Measurements from ENCODE around the gene ENGASE.

ENGASE gene

DNA sequence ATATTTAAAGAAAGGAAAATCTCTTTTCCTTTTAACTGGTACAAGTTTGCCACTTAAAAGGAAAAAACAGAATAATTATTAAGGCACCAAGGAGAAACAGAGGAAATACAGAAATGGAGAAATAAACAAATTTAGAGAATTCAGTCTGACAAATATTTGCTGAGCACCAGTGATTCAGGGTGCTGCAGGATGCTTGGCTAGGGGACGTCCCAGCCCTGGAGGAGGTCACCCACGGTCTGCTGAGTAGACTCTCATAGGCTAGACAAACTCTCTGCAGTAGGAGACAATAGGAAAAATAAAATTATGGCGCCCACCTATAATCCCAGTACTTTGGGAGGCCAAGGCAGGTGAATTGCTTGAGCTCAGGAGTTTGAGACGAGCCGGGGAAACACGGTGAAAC is 34.7 kb upstream of the ENGASE start:
- DNase-seq: no peak

DNA sequence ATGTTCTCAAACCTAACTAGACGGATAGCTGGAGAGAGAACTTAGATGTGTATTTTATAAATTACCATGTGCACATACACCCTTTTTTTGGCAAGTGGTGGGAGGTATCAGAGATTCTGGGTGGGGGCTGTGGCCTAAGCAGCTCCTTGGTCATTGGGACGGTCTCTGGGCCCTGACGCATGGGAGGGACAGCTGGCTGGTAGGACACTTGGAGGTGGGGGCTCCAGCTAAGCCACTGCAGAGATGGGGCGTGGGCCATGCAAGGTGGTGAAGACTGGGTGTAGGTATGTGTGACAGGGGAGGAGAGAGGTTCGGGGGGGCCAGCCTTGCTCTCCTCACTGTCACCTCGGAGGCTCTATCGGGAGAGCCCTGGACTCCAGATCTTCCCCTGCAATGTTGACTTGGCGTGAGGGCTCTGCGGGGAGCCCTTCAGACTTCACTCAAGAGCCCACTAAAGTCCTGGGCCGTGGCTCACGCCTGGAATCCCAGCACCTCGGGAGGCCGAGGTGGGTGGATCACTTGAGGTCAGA is 33.5 kb upstream of the ENGASE start:
- no peak for DNase-seq

DNA sequence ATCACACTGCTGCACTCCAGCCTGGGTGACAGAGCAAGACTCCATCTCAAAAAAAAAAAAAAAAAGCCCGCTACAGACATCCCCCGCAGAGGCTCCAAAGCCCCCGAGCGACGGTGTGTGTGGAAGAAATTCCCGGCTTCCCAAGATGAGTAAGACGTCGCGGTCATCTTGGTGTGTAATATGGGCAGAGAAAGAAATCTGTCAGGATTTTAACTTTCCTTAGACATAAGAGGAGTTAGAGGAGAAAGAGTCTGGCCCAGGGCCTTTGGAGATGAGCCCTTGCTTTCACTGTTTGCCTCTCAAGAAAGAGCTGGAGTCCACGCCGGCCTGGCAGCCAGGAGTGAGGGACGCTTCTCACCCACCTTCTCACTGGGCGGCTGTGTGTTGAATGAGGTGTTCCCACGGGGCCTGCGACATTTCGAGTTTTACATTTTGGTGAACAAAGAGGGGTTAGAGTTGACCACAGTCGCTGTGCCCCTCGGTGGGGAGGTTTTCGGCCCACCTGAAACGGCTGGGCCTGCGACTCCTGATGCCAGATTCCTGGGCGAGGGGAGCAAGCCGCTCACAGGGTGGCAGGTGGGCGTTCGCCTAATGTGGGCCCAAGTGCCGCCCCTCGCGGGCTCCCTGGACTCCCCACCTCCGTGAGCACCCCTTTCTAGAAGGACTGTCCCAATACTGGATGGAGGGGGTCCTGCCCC is 32.8 kb upstream of the ENGASE start:
- DNase-seq: no peak

DNA sequence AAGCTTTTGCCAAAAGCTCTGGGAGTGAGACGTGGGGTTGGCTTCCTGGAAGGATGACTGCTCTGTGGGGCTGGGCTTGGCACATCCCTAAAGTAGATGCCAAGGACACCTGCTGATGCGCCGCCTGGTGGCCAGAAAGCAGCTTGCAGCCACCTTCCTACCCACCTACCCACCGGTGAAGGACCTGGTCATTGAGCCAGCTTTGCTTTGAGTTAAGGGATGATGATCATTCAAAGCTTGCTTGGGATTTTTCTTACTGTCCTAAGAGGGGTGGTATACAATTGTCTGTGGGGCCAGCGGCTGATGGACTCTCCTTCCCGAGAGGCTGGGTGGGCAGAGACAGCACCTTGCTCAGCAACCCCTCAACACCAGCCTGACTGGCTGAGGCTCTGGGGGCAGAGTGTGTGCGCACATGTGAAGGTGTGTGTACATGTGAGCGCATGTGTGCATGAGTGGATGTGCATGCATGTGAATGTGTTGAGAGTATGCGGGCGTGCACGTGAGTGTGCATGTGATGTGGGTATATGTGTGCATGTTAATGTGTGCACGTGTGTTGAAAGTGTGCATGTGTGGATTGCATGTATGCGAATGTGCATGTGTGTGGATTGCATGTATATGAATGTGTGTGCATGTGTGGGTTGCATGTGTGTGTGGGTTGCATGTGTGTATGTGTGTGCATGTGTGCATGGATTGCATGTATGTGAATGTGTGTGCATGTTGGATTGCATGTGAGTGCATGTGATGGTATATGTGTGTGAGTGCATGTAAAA is 32.0 kb upstream of the ENGASE start:
- peak; percentile 53 for DNase-seq

DNA sequence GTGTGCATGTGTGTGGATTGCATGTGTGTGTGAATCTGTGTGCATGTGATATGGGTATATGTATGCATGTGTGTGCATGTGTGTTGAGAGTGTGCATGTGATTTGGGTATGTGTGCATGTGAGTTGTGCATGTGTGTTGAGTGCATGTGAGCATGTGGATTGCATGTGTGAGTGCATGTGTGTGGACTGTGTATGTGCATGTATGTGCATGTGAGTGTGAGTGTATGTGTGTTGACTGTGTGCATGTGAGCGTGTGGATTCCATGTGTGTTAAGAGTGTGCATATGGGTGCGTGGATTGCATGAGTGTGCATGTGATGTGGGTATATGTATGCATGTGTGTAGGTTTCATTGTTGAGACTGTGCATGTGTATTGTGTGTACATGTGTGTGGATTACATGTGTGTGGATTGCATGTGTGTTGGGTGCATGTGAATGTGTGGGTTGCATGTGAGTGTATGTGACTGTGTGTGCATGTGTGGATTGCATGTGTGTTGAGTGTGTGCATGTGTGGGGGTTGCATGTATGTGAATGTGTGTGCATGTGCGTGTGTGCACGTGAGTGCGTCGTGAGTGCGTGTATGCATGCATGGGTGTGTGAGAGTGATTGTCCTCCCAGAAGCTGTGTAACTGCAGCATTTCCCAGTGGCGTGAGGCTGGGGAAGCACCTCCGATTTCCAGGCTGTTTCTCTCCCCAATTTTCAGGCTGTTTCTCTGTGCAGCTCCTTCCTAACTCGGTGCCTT is 31.3 kb upstream of the ENGASE start:
- DNase-seq: no peak

DNA sequence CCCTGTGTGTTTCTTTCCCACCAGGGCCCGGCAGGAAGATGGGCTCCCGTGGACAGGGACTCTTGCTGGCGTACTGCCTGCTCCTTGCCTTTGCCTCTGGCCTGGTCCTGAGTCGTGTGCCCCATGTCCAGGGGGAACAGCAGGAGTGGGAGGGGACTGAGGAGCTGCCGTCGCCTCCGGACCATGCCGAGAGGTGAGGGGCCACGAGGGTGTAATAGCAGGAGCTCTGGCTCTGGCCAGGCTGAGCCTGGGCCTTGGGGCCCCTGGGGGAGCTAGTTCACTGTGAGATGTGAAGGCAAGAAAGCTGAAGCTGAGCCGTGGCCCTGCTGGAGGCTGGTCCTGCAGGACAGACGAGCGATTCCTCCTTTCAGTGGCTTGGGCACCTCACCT is 30.7 kb upstream of the ENGASE start:
- DNase-seq: no peak

DNA sequence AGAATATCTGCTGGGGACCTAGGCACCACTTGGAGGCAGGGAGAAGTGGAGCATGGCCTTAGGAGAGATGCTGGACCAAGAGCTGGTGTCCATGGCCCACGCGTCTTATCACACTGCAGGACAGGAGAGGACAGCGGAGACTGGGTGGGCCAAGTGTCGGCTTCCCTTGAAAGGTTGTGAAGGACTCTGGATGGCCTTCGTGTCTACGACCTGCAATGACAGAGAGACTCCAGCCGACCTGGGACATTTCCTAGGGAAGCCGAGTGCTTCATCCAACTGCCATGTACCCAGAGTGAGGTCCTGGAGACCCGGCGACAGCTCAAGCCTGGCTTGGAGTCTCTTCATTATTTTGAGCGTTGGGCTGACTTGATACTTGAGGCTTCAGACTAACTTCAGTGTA is 30.2 kb upstream of the ENGASE start:
- no peak for DNase-seq

DNA sequence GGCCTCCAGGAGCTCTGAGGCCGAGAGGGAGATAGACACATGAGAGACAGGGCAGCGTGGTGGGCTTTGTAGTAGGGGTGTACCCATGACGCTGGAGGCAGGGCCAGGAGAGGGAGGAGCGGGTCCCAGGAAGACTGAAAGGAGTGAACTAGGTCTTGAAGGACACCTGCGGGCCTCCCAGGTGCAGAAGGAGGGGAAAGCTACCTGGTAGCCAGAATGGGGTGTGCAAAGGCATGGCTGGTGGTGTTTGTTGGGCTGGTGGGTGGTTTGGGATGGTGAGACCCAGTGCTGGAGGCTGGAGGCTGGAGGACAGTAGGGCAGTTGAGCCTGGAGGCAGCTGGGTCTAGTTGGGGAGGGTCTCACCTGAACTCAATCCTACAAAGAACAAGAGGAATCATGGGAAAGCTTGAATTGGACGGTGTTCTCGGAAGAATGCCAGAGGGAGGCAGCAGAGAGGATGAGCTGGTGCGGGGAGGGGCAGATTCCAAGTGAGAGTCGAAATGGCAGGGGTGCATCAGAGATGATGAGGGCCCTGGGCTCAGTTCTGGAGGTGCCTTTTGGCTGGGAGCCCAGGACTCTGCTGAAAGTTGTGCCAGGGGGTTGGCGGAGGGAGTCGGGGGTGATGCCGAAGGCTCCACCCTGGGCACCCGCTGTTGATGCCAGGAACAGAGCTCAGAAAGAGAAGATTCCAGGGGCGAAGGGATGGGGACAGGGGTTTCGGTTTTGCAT is 29.5 kb upstream of the ENGASE start:
- no peak for DNase-seq

DNA sequence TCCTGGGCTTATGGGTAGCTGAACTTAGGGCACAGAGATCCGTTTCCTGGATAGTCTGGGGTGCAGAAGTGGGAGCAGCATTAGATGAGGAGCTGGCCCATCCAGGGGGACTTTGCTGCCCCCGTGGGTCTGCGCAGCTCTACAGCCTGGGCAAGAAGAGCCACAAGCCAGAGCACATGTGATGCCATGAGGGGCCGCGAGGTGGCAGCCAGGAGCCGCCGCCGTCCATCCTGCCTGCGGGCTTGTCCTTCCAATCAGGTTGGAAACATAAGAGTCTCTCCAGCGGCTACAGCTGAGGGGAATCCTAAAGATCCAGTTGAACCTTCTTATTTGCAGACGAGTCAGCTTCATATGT is 28.8 kb upstream of the ENGASE start:
- peak; percentile 65 for DNase-seq

DNA sequence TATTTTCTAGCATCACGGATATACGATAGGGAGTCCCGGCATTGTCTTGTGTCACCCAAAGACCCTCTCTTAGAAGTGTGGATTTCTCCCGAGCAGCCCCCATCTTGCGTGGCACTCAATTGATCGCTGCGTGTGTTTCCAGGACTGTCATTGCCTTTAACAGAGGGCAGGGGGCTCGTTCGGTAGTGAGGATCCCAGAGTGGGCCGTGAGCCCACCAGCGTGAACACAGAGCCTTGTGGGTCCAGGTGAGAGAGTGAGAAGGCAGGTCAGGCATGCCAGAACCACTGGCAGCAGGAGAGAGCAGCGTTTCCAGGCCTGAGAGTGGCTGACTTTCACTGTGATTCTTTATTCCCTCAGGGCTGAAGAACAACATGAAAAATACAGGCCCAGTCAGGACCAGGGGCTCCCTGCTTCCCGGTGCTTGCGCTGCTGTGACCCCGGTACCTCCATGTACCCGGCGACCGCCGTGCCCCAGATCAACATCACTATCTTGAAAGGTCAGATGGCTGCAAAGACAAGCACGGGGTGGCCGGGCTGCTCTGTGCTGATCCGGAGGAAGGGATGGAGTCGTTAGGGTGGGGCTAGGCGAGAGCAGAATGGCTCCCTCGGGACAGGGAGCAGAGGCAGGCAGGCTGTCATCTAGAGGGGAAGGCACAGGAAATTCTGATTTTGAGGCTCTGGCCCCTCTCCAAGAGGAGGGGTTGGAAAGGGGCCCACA is 28.3 kb upstream of the ENGASE start:
- DNase-seq: no peak

DNA sequence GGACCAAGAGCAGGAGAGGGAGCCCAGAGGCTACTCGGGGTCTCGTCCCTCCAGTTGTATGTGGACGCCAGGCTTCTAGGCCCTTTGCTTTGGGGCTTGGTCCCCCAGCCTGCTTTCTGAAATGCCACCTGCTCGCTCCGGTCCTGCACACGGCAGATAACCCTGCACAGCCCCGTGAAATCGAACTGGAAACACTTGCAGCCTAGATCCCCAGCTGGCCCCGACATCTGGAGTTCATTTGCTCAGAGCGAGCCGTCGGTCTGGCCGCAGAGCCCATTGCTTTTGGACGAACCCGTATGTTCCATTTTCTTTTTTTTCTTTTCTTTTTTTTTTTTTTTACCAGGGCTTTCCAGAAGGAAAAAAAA is 27.7 kb upstream of the ENGASE start:
- DNase-seq: no peak

DNA sequence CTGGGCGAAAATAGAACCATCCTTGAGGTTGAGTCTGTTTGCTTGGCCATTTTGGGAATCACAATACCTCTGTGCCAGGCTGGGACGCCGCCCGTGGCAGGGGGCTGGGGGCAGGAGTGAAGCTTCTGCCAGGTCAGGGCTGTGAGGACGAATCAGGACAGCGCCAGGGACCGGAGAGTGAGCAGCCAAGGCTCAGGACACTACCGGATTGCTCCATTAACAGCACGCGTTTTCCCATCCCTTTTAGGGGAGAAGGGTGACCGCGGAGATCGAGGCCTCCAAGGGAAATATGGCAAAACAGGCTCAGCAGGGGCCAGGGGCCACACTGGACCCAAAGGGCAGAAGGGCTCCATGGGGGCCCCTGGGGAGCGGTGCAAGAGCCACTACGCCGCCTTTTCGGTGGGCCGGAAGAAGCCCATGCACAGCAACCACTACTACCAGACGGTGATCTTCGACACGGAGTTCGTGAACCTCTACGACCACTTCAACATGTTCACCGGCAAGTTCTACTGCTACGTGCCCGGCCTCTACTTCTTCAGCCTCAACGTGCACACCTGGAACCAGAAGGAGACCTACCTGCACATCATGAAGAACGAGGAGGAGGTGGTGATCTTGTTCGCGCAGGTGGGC is 27.2 kb upstream of the ENGASE start:
- DNase-seq: no peak

DNA sequence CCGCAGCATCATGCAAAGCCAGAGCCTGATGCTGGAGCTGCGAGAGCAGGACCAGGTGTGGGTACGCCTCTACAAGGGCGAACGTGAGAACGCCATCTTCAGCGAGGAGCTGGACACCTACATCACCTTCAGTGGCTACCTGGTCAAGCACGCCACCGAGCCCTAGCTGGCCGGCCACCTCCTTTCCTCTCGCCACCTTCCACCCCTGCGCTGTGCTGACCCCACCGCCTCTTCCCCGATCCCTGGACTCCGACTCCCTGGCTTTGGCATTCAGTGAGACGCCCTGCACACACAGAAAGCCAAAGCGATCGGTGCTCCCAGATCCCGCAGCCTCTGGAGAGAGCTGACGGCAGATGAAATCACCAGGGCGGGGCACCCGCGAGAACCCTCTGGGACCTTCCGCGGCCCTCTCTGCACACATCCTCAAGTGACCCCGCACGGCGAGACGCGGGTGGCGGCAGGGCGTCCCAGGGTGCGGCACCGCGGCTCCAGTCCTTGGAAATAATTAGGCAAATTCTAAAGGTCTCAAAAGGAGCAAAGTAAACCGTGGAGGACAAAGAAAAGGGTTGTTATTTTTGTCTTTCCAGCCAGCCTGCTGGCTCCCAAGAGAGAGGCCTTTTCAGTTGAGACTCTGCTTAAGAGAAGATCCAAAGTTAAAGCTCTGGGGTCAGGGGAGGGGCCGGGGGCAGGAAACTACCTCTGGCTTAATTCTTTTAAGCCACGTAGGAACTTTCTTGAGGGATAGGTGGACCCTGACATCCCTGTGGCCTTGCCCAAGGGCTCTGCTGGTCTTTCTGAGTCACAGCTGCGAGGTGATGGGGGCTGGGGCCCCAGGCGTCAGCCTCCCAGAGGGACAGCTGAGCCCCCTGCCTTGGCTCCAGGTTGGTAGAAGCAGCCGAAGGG is 26.4 kb upstream of the ENGASE start:
- DNase-seq: no peak

DNA sequence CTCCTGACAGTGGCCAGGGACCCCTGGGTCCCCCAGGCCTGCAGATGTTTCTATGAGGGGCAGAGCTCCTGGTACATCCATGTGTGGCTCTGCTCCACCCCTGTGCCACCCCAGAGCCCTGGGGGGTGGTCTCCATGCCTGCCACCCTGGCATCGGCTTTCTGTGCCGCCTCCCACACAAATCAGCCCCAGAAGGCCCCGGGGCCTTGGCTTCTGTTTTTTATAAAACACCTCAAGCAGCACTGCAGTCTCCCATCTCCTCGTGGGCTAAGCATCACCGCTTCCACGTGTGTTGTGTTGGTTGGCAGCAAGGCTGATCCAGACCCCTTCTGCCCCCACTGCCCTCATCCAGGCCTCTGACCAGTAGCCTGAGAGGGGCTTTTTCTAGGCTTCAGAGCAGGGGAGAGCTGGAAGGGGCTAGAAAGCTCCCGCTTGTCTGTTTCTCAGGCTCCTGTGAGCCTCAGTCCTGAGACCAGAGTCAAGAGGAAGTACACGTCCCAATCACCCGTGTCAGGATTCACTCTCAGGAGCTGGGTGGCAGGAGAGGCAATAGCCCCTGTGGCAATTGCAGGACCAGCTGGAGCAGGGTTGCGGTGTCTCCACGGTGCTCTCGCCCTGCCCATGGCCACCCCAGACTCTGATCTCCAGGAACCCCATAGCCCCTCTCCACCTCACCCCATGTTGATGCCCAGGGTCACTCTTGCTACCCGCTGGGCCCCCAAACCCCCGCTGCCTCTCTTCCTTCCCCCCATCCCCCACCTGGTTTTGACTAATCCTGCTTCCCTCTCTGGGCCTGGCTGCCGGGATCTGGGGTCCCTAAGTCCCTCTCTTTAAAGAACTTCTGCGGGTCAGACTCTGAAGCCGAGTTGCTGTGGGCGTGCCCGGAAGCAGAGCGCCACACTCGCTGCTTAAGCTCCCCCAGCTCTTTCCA is 25.5 kb upstream of the ENGASE start:
- DNase-seq: no peak

DNA sequence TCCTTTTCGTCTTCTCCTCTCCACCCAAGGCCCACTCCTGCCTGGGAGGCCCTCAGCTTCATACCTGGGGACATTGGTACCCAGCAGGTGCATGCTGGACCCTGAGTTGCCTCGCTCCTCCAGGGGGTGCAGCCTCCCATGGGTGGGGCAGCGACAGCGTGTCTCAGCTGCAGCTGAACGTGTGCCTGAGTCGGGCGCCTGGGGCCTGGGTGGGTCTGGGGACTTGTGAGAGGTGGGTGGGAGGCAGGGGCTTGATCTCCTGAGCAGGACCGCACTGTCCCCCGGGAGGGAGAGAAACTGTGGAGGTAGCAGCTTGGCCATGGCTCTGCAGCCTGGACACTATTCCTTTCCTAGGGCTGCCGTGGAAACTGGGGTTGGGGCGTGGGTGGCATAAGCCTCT is 24.8 kb upstream of the ENGASE start:
- DNase-seq: no peak

DNA sequence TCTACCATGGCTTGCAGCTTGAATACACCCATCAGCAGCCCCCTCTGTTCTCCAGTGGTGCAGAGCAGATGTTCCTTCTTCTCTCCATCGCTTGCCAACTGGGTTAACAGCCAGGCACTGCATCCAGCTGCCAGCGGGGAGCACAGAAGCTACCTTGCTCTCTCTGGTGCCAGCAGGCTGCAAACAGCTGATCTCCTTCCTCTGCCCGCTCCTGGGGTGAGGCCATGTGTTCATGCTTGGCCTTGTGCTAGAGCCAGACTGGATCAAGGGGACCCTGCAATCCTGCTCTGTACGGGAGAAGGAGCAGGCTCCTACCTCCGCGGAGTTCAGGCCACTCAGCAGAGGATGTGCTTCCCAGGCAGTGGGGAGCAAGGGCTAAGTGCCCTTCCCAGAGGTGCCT is 24.1 kb upstream of the ENGASE start:
- DNase-seq: no peak

DNA sequence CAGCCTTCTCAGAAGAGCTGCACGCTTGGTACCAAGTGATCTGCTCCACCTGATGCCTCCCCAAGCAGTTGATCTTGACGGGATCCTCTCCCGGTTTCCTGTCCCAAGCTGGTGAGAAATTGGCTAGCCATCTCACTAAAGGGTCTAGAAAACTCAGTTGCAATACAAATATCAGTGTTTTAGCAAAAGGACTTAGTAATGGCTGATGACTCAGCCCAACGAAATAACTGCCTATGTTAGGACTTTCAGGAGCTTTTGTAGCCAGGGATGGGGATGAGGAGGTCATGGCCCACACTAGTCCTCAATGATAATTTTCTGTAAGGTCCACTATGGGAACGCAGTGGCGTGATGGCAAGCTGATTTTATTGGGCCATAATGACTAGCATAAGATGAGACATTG is 23.3 kb upstream of the ENGASE start:
- no peak for DNase-seq

DNA sequence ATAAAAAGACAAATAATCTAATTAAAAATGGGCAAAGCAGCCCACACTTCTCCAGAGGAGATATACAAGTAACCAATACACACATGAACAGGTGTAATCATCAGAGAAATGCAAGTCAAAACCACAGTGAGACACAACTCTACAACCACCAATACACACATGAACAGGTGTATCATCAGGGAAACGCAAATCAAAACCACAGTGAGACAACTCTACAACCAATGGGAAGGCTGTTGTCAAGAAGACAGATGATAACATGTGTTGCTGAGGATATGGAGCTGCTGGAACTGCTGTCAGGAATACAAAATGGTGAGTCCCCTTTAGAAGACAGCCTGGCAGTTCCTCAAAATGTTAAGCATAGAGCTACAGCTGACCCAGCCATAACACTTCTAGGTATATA is 22.5 kb upstream of the ENGASE start:
- no peak for DNase-seq

DNA sequence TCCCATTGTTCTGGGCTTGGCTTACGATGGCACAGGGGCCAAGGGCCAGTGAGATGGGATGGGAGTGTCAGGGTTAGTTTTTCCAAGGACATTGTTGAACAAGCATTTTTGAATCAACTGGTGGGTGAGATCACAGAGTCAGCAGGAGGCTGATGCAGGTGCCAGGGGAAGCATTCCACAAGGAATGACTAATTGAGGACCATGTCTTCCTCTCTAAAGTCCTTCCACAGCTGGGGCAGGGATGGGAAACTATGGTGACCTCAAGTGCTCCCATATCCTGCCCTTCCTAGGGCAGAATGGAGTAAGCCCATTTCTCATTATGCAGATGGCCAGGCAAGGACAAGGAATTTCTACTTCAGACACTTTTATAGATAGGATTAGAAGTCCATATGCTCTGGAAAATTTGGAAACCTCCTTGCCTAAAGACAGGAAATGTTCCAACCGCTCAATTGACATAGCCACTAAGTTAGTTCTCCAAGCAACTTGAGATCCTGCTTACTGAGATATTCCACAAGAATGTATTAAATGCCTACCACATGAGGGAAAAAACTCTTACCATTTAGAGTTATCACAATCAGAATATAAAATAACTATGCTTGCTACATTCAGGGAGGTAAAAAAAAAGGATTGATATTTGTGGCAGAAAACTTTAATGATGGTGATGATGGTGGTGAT is 21.2 kb upstream of the ENGASE start:
- DNase-seq: no peak
